ELF-1 (cell line): ENCODE data around the gene NEK1.

Source experiments
- DNase-seq: peaks from one replicate; pipeline ENCODE4 v3.0.0-alpha.2; 2016; ENCODE audit warnings: low read depth, low spot score

Gene NEK1

DNA sequence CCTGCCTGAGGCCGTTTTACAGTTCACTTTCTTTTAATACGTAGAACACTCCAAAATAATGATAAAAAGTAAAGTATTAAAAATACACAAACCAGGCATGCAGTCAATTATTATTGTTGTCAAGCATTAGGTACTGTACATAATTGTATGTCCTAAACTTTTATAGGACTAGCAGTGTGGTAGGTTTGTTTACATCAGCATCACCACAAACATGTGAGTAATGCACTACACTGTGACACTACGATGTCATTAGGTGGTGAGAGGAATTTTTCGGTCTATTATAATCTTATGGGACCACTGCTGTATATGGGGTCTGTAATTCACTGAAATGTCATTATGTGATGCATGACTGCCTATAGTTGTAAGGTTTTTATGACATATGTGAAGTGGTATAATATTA, 192.1 kb downstream of the NEK1 start:
- DNase-seq = no peak

DNA sequence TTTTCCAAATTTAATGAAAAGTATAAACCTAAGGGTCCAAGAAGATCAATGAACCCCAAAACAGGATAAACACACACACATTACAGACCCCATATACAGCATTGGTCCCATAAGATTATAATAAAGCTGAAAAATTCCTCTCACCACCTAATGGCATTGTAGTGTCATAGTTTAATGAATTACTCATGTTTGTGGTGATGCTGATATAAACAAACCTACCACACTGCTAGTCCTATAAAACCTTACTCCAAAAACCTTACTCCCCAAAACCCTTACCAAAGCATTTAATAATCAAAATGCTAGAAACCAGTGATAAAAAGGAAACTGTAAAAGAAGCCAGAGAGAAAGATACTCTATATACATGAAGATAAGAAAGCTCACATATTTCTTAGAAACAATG, 193.5 kb downstream of the NEK1 start:
- DNase-seq = no peak

- no peak for DNase-seq
Measured at GRCh38 chr4:169417629-169418282, 194.6 kb downstream of the NEK1 start.

GRCh38 chr4:169416997-169417396, 195.4 kb downstream of the NEK1 start:
- no peak for DNase-seq

- no peak for DNase-seq
Measured at GRCh38 chr4:169416461-169416860, 195.9 kb downstream of the NEK1 start.

- DNase-seq = no peak
Measured at GRCh38 chr4:169414913-169415312, 197.5 kb downstream of the NEK1 start.

DNA sequence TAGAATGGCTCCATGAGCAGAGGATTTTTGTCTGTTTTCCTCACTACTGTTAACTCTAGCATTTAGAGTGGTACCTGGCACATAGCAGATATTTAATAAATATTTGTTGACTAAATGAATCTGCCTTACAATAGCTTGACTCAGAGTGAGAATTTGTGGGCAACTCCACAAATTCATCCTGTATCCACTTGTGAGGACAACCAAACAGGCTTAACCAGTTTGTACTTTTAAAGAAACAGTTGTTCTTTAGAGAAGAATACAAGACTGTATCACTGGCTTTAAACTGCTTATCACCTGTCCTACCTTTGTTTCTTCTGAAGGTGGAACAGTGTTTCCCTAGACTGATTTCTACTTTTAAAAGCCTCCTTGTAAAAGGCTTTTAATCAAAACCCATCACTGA, 200.3 kb downstream of the NEK1 start:
- DNase-seq = no peak

DNA sequence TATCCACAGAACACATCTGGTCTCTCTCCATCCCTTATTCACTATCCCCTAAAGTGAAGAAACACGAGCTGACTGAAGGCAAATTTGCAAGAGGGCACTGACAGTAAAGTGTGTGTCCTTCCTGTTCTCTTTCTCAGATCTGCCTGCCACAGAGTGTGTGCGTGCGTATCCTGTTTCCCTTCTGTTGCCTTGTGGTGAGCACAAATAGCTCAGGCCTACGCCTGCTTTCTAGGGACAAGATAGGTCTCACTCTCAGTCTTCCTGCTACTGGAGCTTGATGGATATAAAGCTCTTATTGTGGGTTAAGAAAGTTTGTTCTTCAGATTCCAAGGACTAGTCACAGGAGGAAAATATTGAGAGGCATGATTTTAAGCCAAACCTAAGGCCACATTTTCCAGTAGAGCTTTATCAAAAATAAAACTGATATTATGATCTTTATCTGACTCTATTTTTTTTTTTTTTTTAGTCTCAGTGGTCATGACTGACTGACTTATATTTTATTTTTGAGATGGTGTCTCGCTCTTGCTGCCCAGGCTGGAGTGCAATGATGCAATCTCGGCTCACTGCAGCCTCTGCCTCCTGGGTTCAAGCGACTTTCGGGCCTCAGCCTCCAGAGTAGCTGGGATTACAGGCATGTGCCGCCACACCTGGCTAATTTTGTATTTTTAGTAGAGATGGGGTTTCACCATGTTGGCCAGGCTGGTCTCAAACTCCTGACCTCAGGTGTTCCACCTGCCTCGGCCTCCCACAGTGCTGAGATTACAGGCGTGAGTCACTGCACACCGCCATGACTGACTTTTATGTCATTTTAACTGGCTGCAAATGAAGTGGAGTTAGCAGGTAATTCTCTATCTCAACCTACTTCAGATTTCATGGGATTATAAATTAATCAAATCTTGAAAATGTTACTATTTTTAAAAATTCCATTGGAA, 201.3 kb downstream of the NEK1 start:
- peak; percentile 14 for DNase-seq

GRCh38 chr4:169407217-169407845, 205.1 kb downstream of the NEK1 start:
- peak; percentile 8 for DNase-seq

- DNase-seq = no peak
Measured at GRCh38 chr4:169404960-169405359, 207.4 kb downstream of the NEK1 start.

DNA sequence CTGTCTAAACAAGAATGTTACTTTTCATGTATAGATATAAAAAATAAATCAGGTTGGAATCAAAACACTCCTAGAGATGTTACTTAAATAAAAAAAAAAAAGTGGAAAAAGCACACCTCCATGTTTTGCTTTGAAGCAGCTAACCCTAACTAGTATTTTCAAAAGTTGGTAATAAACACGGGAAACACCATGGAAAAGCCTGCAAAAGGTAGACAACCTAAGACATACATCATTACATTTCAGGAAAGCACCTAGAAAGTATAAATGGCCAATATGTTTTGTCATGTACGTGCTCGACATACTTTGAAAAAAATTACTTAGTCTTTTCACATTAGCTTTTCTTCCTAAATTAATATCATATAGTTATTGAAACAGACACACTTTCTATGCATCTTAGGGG, 211.6 kb downstream of the NEK1 start:
- no peak for DNase-seq

DNA sequence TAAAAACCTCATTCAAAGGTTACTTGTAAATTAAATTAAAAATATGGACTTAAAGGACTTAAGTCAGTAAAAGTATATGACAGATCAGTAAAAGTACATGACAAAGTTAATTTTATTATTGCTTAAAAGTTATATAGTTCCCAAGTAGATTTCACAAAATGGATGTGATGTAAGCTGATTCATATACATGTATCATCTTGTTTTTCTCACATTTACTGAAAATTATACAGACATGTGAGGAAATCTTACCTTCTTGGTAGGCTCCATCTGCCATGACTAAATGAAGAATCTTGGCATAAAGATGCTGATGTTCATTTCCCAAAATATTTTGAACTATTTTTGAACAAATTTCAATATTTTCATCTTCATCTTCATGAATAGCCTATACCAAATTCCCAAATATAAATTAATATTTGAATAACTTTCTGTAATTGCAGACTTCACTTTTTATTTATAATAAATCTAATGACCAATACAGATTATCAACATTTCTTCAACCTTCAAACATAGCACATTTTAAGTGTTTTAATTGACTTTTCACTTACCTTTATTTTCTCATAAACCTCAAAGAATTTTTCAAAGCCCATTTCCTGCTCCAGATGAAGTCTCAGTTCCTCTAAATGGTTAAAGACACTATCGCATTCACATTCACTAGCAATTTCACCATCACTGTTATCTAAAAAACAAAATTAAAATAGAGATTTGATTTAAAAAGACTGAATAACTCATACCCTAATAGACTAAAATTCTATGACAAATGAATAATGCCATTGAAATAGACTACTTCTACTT, 212.2 kb downstream of the NEK1 start:
- DNase-seq = no peak

DNA sequence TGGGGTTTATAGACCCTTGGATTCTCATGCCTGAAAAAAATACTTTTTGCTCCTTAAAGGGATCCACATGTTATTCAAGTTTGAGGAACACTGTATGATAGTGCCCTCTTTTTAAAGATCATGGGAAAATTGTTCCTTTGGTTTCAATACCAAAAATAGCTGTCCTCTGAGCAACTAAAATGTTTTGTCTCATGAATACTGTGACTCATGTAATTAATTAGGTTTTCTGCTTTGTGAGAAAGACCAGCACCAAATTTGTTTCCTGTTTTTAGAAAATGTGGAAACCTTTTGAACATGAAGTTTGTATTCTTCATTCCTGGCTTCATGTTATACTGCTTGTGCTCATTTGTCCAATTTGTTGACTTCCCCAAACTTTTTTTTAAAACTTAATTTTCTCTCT, 214.1 kb downstream of the NEK1 start:
- no peak for DNase-seq

DNA sequence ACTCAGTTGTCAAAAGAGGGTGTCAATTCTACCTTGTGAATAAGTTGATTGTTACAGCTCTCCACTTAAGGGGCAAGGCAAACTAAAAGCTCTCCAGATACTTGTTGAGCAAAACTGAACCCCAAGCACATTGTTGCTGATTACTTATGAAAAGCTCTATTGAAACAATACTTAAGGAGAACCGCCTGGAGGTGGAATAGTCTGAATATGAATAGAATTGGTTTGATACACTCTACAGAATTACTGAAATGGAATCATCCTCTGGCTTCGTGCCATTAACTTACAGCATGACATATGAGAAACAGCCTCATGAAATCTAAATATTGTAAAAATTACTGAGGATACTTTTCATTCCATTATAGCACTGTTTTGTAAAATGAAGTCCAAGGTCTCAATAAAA, 214.6 kb downstream of the NEK1 start:
- DNase-seq = no peak

- DNase-seq = no peak
Measured at GRCh38 chr4:169385376-169385775, 227.0 kb downstream of the NEK1 start.

GRCh38 chr4:169384779-169385178, 227.6 kb downstream of the NEK1 start:
- no peak for DNase-seq

DNA sequence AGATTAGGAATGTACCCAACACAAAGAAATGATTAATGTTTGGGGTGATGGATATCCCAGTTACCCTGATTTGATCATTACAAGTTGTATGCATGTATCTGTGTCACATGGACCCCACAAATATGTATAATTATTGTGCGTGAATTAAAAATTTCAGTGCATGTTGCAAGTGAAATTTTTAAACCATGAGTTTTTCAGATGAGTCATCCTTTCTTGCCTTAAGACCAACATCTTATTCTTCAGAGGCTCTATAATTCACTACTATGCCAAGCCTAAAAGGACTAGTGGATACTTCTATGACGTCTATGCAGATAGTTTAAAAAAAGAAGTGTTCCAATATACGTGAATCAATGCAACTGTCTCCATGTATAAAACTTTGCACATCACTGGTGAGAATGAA, 228.7 kb downstream of the NEK1 start:
- no peak for DNase-seq

GRCh38 chr4:169379688-169380087, 232.7 kb downstream of the NEK1 start:
- DNase-seq = no peak

DNA sequence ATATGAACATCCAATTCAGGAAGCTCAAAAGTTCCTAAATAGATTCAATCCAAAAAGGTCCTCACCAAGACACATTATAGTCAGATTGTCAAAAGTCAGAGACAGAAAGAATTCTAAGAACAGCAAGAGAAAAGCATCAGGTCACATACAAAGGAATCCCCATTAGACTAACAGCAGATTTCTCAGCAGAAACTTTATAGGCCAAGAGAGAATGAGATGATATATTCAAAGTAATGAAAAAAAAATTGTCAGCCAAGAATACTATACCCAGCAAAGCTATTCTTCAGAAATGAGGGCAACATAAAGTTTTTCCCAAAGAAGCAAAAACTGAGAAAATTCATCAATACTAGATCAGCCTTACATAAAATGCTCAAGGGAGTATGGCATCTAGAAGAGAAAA, 235.0 kb downstream of the NEK1 start:
- no peak for DNase-seq

DNA sequence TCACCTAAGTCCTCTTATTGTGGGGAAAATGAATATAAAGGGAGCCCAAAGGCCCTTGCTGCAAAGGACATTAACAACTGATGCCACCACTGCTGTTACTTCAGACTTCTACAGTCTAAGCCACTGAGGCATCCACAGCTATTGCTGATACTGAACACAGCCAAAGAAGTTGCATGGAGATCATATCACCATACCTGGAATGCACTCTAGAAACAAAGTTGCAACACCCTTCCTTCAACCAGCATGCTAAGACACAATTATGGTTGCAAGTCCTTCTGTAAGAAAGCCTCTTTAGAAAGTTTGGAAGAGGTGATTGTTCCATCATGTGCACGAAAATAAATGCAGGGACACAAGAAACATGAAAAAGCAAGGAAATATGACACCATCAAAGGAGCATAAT, 236.0 kb downstream of the NEK1 start:
- no peak for DNase-seq

DNA sequence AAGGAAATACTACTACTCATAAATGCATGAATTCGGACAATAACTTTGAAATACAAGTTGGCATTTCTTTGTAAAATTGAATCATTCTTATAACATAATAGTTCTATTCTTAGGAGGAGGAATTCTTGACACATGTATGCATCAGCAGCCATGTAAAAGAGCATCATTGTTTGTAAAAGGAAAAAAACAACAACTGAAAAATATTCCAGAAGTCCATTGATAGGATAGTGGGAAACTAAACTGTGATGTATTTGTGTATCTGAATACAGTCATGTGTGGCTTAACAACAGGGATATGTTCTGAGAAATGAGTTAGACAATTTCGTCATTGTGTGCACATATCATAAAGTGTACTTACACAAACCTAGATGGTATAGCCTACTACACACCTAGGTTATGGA, 239.6 kb downstream of the NEK1 start:
- DNase-seq = no peak

GRCh38 chr4:169369634-169370033, 242.7 kb downstream of the NEK1 start:
- peak; percentile 10 for DNase-seq
